Ishikawa (cell line): ENCODE measurements around the gene BCL6.

Source experiments
- MAX ChIP-seq: IDR thresholded peaks from 2 replicates; pipeline ENCODE4 v1.6.1; 2012
- REST ChIP-seq: IDR thresholded peaks from 2 replicates; pipeline ENCODE4 v1.6.1; 2012; ENCODE audit warnings: low read depth, mild to moderate bottlenecking
- TAF1 ChIP-seq: IDR thresholded peaks from 2 replicates; pipeline ENCODE4 v1.6.1; 2012; ENCODE audit warnings: low read depth, mild to moderate bottlenecking
- YY1 ChIP-seq: IDR thresholded peaks from 2 replicates; pipeline ENCODE4 v1.6.1; 2012; ENCODE audit warnings: low read depth

- TF ChIP-seq YY1 (no peak), TAF1 (no peak), REST (no peak), MAX (no peak)
These were observed 27.7 kb downstream of the BCL6 start for GRCh38 chr3:187717572-187717971.
